HFFc6 (cell line): ENCODE measurements around the gene ZSWIM9. TPM values are rescaled to one million over a fixed set of nuclear protein-coding genes. Genes with fewer than 3 reads are reported as not detected.

Source experiments
- DNase-seq: peaks from one replicate; pipeline ENCODE4 v3.0.0-alpha.2; 2018
- H3K27ac Mint-ChIP-seq: 2 replicates; pipeline ENCODE4 v1.8.0; 2020; ENCODE audit warnings: mild to moderate bottlenecking, mixed read lengths
- H3K27me3 Mint-ChIP-seq: 2 replicates; pipeline ENCODE4 v1.8.0; 2021; ENCODE audit warnings: mild to moderate bottlenecking, moderate library complexity, mixed read lengths; ENCODE audit not compliant: insufficient read depth
- H3K36me3 Mint-ChIP-seq: 2 replicates; pipeline ENCODE4 v1.8.0; 2021; ENCODE audit warnings: low read depth, mixed read lengths
- H3K4me1 Mint-ChIP-seq: 2 replicates; pipeline ENCODE4 v1.8.0; 2020; ENCODE audit warnings: low read depth, mixed read lengths
- H3K4me3 Mint-ChIP-seq: 2 replicates; pipeline ENCODE4 v1.8.0; 2020; ENCODE audit warnings: mild to moderate bottlenecking, moderate library complexity, mixed read lengths
- H3K9me3 Mint-ChIP-seq: 2 replicates; pipeline ENCODE4 v1.8.0; 2020; ENCODE audit warnings: mild to moderate bottlenecking, mixed read lengths
- total RNA-seq, 6 experiments: library from RNA; stranded (reverse); fragmentation: NEBNext Ultra II Directional; extraction: Animal tissue kit (Norgen Biotek cat#: 25700); gene quantifications; 2 replicates in 1 of 6; 3 replicates in 5 of 6; pipeline ENCODE4 v1.2.3, GENCODE V29; 2021
- TF ChIP-seq, protein P1 (sequence below): fragments of 200-600 bp; sonication (generic); IDR thresholded peaks from 2 replicates; pipeline ENCODE4 v1.5.0; 2021; ENCODE audit warnings: antibody characterized with exemption, mild to moderate bottlenecking

ZSWIM9 gene
- total RNA-seq, 6 experiments from 2014 or later, result 5.6 to 7.2 (median 5.9) TPM

DNA sequence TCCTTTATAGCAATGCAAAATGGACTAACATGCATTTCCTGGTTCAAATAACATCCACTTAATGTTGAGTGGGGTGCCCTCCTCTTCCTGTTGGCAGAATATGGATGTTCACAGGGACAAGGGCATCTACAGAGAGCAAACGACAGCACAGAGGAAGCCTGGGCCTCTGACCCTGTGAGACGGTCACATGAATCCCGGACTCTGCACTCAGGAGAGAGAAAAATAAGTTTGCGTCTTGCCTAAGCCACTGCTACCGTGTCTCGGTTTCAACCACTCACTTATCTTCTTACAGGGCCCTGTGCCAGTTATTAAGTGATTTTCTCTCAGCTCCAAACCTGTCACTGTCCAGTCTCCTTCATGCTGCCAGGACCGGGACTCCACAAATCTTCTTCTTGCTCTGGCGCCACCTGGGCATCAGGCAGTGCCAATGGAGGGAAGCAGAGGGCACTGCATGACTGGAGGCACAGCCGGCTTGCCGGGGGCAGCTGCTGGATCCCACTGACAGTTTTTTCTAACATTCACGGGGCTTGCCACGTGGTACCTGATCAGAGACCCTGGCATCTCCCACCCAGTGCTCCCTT, 12.2 kb upstream of the ZSWIM9 start:
- H3K4me3 Mint-ChIP-seq, result no peak overlapping the region
- no peaks in the 10 kb centered on the region for H3K4me1 Mint-ChIP-seq
- TF ChIP-seq, protein P1, sequence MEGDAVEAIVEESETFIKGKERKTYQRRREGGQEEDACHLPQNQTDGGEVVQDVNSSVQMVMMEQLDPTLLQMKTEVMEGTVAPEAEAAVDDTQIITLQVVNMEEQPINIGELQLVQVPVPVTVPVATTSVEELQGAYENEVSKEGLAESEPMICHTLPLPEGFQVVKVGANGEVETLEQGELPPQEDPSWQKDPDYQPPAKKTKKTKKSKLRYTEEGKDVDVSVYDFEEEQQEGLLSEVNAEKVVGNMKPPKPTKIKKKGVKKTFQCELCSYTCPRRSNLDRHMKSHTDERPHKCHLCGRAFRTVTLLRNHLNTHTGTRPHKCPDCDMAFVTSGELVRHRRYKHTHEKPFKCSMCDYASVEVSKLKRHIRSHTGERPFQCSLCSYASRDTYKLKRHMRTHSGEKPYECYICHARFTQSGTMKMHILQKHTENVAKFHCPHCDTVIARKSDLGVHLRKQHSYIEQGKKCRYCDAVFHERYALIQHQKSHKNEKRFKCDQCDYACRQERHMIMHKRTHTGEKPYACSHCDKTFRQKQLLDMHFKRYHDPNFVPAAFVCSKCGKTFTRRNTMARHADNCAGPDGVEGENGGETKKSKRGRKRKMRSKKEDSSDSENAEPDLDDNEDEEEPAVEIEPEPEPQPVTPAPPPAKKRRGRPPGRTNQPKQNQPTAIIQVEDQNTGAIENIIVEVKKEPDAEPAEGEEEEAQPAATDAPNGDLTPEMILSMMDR, result peak; percentile 33
- H3K36me3 Mint-ChIP-seq, result peaks cover 25% of the 10 kb centered on the region
- no peaks in the 10 kb centered on the region for H3K9me3 Mint-ChIP-seq
- H3K27ac Mint-ChIP-seq, result no peak overlapping the region
- no peaks in the 10 kb centered on the region for H3K27me3 Mint-ChIP-seq
- DNase-seq, result no peak

DNA sequence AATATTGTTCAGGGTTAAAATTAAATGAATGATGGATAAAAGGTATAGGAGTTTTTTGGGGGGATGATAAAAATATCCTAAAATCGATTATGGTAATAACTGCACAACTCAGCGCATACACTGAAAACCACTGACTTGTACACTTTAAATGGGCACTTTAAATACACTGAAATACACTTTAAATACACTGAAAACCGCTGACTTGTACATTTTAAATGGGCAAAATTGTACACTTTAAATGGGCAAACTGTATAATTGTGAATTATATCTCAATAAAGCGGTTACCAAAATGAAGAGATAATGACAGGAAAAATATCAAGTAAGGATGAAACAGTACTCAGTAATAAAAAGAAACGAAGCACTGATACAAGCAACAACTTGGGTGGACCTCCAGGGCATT, 1.8 kb upstream of the ZSWIM9 start:
- H3K4me1 Mint-ChIP-seq, result peaks cover 17% of the 10 kb centered on the region
- peaks cover 20% of the 10 kb centered on the region for H3K36me3 Mint-ChIP-seq
- H3K27ac Mint-ChIP-seq, result peak overlapping the region; percentile 89; the same call in 1 of the 2 replicates
- no peaks in the 10 kb centered on the region for H3K9me3 Mint-ChIP-seq
- no peaks in the 10 kb centered on the region for H3K27me3 Mint-ChIP-seq
- no peak for DNase-seq
- TF ChIP-seq, protein P1, result no peak
- peak overlapping the region; percentile 91; the same call in 1 of the 2 replicates for H3K4me3 Mint-ChIP-seq

DNA sequence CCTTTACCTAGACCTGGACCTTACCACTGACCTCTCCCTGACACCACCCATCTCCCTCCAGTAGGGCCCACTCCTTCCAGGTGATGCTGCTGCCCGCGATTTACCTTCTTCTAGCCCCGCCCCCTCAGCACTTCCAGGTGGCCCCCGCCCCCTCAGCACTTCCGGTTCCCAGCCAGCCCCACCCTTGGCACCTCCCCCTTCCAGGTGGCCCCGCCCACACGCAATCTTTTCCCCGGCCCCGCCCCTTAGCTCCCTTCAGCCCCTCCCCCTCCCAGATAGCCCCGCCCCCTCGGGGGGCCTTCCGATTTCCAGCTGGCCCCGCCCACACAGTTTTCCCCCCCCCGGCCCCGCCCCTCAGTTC, 922 bp upstream of the ZSWIM9 start:
- Mint-ChIP-seq H3K4me1 (peaks cover 17% of the 10 kb centered on the region), H3K36me3 (peaks cover 18% of the 10 kb centered on the region), H3K27ac (peak overlapping the region; percentile 89), H3K27me3 (no peaks in the 10 kb centered on the region), H3K9me3 (no peaks in the 10 kb centered on the region), H3K4me3 (peak overlapping the region; percentile 91)
- TF ChIP-seq, protein P1, result no peak
- DNase-seq, result peak; percentile 40

DNA sequence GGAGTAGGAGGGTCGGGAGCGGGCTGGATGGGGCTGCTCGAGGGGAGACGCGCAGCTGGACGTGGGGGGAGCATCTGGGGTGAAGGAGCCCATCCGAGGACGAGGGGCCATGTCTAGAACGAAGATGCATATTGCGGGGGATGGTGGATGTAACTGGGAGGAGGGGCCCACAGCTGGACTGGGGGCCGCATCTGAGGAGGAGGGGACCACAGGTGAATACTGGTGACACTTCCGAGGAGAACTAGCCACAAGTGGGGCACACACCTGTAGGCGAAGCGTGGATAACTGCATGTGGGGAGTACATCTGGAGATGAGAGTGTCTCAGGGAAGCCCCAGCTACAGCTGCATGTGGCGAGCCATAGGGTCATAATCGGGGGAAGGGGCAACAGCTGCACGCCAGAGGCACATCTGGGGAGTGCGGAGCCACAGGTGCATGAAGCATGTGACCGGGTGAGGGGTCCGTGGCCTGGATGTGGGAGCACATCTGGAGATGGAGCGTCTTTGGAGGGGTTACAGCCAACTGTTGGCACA, 402 bp downstream of the ZSWIM9 start:
- H3K4me1 Mint-ChIP-seq, result peaks cover 17% of the 10 kb centered on the region
- TF ChIP-seq, protein P1, result no peak
- no peak for DNase-seq
- no peaks in the 10 kb centered on the region for H3K27me3 Mint-ChIP-seq
- H3K9me3 Mint-ChIP-seq, result no peaks in the 10 kb centered on the region
- peaks cover 27% of the 10 kb centered on the region for H3K36me3 Mint-ChIP-seq
- H3K27ac Mint-ChIP-seq, result peak overlapping the region; percentile 89
- H3K4me3 Mint-ChIP-seq, result peak overlapping the region; percentile 91

DNA sequence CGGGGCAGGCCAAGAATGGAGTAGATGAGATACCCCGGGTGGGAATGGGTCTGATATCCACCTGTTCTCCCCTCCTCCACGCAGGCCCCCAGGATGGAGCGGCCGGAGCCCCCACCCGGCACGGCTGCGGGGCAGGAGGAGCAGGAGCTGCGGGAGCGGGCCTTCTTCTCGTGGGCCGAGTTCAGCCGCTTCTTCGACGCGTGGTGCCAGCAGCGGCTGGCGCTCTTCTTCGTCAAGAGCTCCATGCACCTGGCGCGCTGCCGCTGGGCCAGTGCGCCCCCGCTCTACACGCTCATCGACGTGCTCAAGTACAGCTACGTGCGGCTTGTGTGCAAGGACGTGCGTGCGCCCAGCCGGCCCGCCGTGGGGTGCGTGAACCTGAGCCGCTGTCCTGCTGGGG, 1.2 kb downstream of the ZSWIM9 start:
- H3K27ac Mint-ChIP-seq, result no peak overlapping the region
- peaks cover 17% of the 10 kb centered on the region for H3K4me1 Mint-ChIP-seq
- no peak for DNase-seq
- H3K9me3 Mint-ChIP-seq, result no peaks in the 10 kb centered on the region
- peak overlapping the region; percentile 91 for H3K4me3 Mint-ChIP-seq
- peaks cover 2% of the 10 kb centered on the region; the same call in 1 of the 2 replicates for H3K27me3 Mint-ChIP-seq
- TF ChIP-seq, protein P1, result no peak
- peaks cover 27% of the 10 kb centered on the region for H3K36me3 Mint-ChIP-seq
